Measurements from ENCODE around the gene CAVIN4.

Gene CAVIN4

DNA sequence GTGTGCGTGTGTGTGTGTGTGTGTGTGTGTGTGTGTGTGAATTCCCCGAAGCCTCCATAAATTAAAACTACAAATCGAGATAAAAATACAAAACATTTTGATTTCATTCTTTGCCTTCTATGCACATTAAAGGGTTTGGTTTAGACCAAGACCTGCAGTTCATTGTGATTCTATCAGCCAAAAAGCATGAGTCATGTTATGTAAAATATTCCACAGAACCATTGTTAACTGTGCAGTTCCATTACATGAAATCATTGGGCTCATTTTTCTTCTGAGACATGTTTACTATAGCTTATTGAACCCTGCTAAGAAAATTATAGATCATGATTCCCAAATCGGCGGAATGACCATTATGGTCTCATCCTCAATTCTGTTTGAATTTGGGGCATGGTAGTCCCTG lies 11.7 kb downstream of the CAVIN4 start:
- no peaks in the 10 kb centered on the region for H3F3A ChIP-seq (ENCODE audit: insufficient read depth, low read length)
- DNase-seq: no peak
- no peak overlapping the region for H3K4me2 ChIP-seq (ENCODE audit: low read depth, low read length)
- no peaks in the 10 kb centered on the region for H3K27me3 ChIP-seq (replicated peaks; ENCODE audit: insufficient read depth, low read length)
- H4K20me1 ChIP-seq (ENCODE audit: insufficient read depth, low read length): no peaks in the 10 kb centered on the region
- H3K9ac ChIP-seq (ENCODE audit: low read length): no peak overlapping the region
- H3K9me2 ChIP-seq (replicated peaks; ENCODE audit: insufficient read depth, low read length): no peaks in the 10 kb centered on the region
- H2AFZ ChIP-seq (ENCODE audit: low read length): no peak overlapping the region
- H3K79me2 ChIP-seq (ENCODE audit: low read length): no peaks in the 10 kb centered on the region
- no peak overlapping the region for H3K27ac ChIP-seq (ENCODE audit: low read length)
- H3K36me3 ChIP-seq (replicated peaks; ENCODE audit: insufficient read depth, low read length): no peaks in the 10 kb centered on the region
- no peak overlapping the region for H3K4me3 ChIP-seq (ENCODE audit: low read length)
- H3K4me1 ChIP-seq (ENCODE audit: low read length): no peaks in the 10 kb centered on the region
- H3K9me3 ChIP-seq (replicated peaks; ENCODE audit: insufficient read depth, low read length): no peaks in the 10 kb centered on the region
- TF ChIP-seq EZH2phosphoT487 (IDR thresholded peaks at IDR 0.05; ENCODE audit: low read length): no peak
- TF ChIP-seq, protein P1, sequence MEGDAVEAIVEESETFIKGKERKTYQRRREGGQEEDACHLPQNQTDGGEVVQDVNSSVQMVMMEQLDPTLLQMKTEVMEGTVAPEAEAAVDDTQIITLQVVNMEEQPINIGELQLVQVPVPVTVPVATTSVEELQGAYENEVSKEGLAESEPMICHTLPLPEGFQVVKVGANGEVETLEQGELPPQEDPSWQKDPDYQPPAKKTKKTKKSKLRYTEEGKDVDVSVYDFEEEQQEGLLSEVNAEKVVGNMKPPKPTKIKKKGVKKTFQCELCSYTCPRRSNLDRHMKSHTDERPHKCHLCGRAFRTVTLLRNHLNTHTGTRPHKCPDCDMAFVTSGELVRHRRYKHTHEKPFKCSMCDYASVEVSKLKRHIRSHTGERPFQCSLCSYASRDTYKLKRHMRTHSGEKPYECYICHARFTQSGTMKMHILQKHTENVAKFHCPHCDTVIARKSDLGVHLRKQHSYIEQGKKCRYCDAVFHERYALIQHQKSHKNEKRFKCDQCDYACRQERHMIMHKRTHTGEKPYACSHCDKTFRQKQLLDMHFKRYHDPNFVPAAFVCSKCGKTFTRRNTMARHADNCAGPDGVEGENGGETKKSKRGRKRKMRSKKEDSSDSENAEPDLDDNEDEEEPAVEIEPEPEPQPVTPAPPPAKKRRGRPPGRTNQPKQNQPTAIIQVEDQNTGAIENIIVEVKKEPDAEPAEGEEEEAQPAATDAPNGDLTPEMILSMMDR (IDR thresholded peaks at IDR 0.05; ENCODE audit: low read length): no peak
- no peak for TF ChIP-seq EZH2 (optimal IDR thresholded peaks at IDR 0.05; ENCODE audit: low read depth, low read length)

DNA sequence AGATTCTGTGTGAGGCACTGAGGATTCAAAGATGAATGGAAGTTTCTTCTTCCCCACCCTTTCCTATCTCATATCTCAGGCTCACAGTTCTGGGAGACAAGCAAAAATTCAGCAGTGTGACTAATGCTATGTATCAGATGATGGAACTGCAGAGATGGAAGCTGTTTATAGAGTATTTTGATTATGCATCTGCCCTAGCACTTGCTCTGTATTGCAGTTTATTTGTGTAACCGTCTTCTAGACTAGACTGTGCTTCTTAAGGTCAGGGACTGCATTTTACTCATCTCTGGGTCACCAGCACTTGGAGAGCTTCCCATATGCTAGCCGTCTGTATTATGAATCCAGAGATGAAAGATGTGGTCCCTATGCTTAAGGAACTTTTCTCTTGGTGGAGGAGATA lies 12.6 kb downstream of the CAVIN4 start:
- no peaks in the 10 kb centered on the region for H3F3A ChIP-seq (ENCODE audit: insufficient read depth, low read length)
- no peaks in the 10 kb centered on the region for H3K9me2 ChIP-seq (replicated peaks; ENCODE audit: insufficient read depth, low read length)
- H3K79me2 ChIP-seq (ENCODE audit: low read length): no peaks in the 10 kb centered on the region
- H3K36me3 ChIP-seq (replicated peaks; ENCODE audit: insufficient read depth, low read length): no peaks in the 10 kb centered on the region
- no peak overlapping the region for H3K4me2 ChIP-seq (ENCODE audit: low read depth, low read length)
- H3K4me3 ChIP-seq (ENCODE audit: low read length): no peak overlapping the region
- H3K9ac ChIP-seq (ENCODE audit: low read length): no peak overlapping the region
- 0 out of 2 replicates have a peak, but pooled peaks cover 3% of the 10 kb centered on the region for H3K4me1 ChIP-seq (ENCODE audit: low read length)
- no peak for DNase-seq
- TF ChIP-seq EZH2 (optimal IDR thresholded peaks at IDR 0.05; ENCODE audit: low read depth, low read length) (no peak), EZH2phosphoT487 (IDR thresholded peaks at IDR 0.05; ENCODE audit: low read length) (no peak)
- TF ChIP-seq, protein P1 (IDR thresholded peaks at IDR 0.05; ENCODE audit: low read length): no peak
- no peaks in the 10 kb centered on the region for H4K20me1 ChIP-seq (ENCODE audit: insufficient read depth, low read length)
- H3K27ac ChIP-seq (ENCODE audit: low read length): no peak overlapping the region
- no peak overlapping the region for H2AFZ ChIP-seq (ENCODE audit: low read length)
- H3K27me3 ChIP-seq (replicated peaks; ENCODE audit: insufficient read depth, low read length): no peaks in the 10 kb centered on the region
- H3K9me3 ChIP-seq (replicated peaks; ENCODE audit: insufficient read depth, low read length): no peaks in the 10 kb centered on the region

DNA sequence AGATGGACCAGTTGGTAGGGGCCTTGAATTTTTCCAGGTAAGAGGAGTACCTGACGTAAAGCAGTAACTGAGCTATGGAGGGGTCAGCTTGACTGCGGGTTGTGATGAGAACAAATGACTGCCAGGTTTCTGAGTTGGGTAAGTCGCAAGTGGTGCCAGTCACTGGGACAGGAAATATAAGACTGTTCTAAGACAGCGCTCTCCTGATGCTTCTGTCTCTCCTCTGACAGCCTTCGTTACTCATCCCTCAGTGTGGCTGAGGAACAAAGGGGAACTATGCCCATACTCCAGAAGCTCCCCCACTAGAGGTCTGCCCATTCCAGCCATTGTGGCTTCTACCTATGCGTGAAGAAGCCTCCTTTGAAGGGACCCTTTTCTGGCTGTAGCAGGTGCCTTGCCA lies 13.3 kb downstream of the CAVIN4 start:
- no peak overlapping the region for H3K4me3 ChIP-seq (ENCODE audit: low read length)

More for the DNA sequence above, 13.3 kb downstream of the CAVIN4 start:
- Histone ChIP-seq H3K36me3 (replicated peaks; ENCODE audit: insufficient read depth, low read length) (no peaks in the 10 kb centered on the region), H3K4me1 (ENCODE audit: low read length) (0 out of 2 replicates have a peak, but pooled peaks cover 4% of the 10 kb centered on the region), H3K27ac (ENCODE audit: low read length) (no peak overlapping the region), H3F3A (ENCODE audit: insufficient read depth, low read length) (no peaks in the 10 kb centered on the region), H3K27me3 (replicated peaks; ENCODE audit: insufficient read depth, low read length) (no peaks in the 10 kb centered on the region), H3K79me2 (ENCODE audit: low read length) (no peaks in the 10 kb centered on the region), H3K9ac (ENCODE audit: low read length) (no peak overlapping the region), H3K9me3 (replicated peaks; ENCODE audit: insufficient read depth, low read length) (no peaks in the 10 kb centered on the region), H4K20me1 (ENCODE audit: insufficient read depth, low read length) (no peaks in the 10 kb centered on the region), H3K4me2 (ENCODE audit: low read depth, low read length) (no peak overlapping the region), H2AFZ (ENCODE audit: low read length) (no peak overlapping the region), H3K9me2 (replicated peaks; ENCODE audit: insufficient read depth, low read length) (no peaks in the 10 kb centered on the region)
- TF ChIP-seq, protein P1 (IDR thresholded peaks at IDR 0.05; ENCODE audit: low read length): no peak
- no peak for TF ChIP-seq EZH2 (optimal IDR thresholded peaks at IDR 0.05; ENCODE audit: low read depth, low read length)
- TF ChIP-seq EZH2phosphoT487 (IDR thresholded peaks at IDR 0.05; ENCODE audit: low read length): no peak
- DNase-seq: no peak

Measured in MM.1S (cell line).